PC-3 (cell line): Measurements from ENCODE around the gene BDH1. TPM values are rescaled to one million over a fixed set of nuclear protein-coding genes. Genes with fewer than 3 reads are reported as not detected.
A peak's percentile ranks its signal among the peaks of the same experiment; 100 is the strongest.

Experiments
- ATAC-seq: fragments of 200-7000 bp; cut with Tn5 transposase; 2 replicates; pipeline ENCODE4 v1.9.1; 2020; ENCODE audit warnings: mild to moderate bottlenecking, moderate library complexity
- BruUV-seq: library from RNA; stranded (reverse); fragments of 400-500 nt; replicated peaks from 2 replicates; lab custom pipeline; 2021; lab: Mats Ljungman, UMichigan
- CTCF ChIA-PET: fragments of 300-600 bp; sonication (Branson Sonifier 250); formaldehyde crosslinking; loops from one replicate; lab custom pipeline; 2022; ENCODE audit warnings: antibody characterized with exemption; lab: Charles Lee
- POLR2A ChIA-PET: fragments of 300-600 bp; sonication (Branson Sonifier 250); formaldehyde crosslinking; loops from one replicate; lab custom pipeline; 2022; ENCODE audit warnings: antibody characterized with exemption; ENCODE audit not compliant: unreplicated experiment; lab: Charles Lee
- DNase-seq: peaks from one replicate; pipeline ENCODE4 v3.0.0-alpha.2; 2015
- H2AFZ ChIP-seq: fragments of 300-600 bp; sonication (generic); 2 replicates; pipeline ENCODE4 v1.6.0; 2016; ENCODE audit warnings: antibody characterized with exemption, low read length
- H3F3A ChIP-seq: fragments of 300-600 bp; sonication (generic); one replicate; pipeline ENCODE4 v1.6.0; 2017; ENCODE audit warnings: antibody characterized with exemption, low read length, control low read depth, mild to moderate bottlenecking; ENCODE audit not compliant: unreplicated experiment
- H3K27ac ChIP-seq: fragments of 300-600 bp; sonication (generic); 2 replicates; pipeline ENCODE4 v1.5.1; 2016; ENCODE audit warnings: mild to moderate bottlenecking, low read length
- H3K27me3 ChIP-seq: fragments of 300-600 bp; sonication (generic); 2 replicates; pipeline ENCODE4 v1.6.1; 2016; ENCODE audit warnings: low read length, mixed read lengths
- H3K36me3 ChIP-seq: fragments of 300-600 bp; sonication (generic); 2 replicates; pipeline ENCODE4 v1.6.1; 2016; ENCODE audit warnings: low read depth, mixed run types, low read length, mixed read lengths
- H3K4me1 ChIP-seq: fragments of 300-600 bp; sonication (generic); 2 replicates; pipeline ENCODE4 v1.5.1; 2016; ENCODE audit warnings: low read length; ENCODE audit not compliant: insufficient read depth
- H3K4me2 ChIP-seq: fragments of 300-600 bp; sonication (generic); 2 replicates; pipeline ENCODE4 v1.6.0; 2016; ENCODE audit warnings: low read length
- H3K4me3 ChIP-seq: fragments of 300-600 bp; sonication (generic); 2 replicates; pipeline ENCODE4 v1.5.1; 2016; ENCODE audit warnings: mild to moderate bottlenecking, low read length, mixed read lengths
- H3K79me2 ChIP-seq: fragments of 300-600 bp; sonication (generic); 2 replicates; pipeline ENCODE4 v1.6.1; 2017; ENCODE audit warnings: low read length, mixed read lengths
- H3K9ac ChIP-seq: fragments of 300-600 bp; sonication (generic); 2 replicates; pipeline ENCODE4 v1.6.0; 2016; ENCODE audit warnings: mild to moderate bottlenecking, low read length
- H3K9me2 ChIP-seq: fragments of 300-600 bp; sonication (generic); replicated peaks from 2 replicates; pipeline ENCODE4 v1.6.1; 2016; ENCODE audit warnings: mixed run types, low read length, mixed read lengths
- H3K9me3 ChIP-seq: fragments of 300-600 bp; sonication (generic); 2 replicates; pipeline ENCODE4 v1.6.1; 2016; ENCODE audit warnings: low read length, mixed read lengths
- H4K20me1 ChIP-seq: fragments of 300-600 bp; sonication (generic); 2 replicates; pipeline ENCODE4 v1.6.1; 2016; ENCODE audit warnings: low read length, mixed read lengths
- EZH2 ChIP-seq: fragments of 300-600 bp; sonication (generic); IDR thresholded peaks from one replicate; pipeline ENCODE4 v1.6.1; 2017; ENCODE audit warnings: antibody characterized with exemption, mild to moderate bottlenecking, low read length; ENCODE audit not compliant: unreplicated experiment
- EZH2phosphoT487 ChIP-seq: fragments of 300-600 bp; sonication (generic); IDR thresholded peaks from 2 replicates; pipeline ENCODE4 v1.6.1; 2018; ENCODE audit warnings: mild to moderate bottlenecking, antibody characterized with exemption, low read length, borderline replicate concordance
- intact Hi-C: fragments of 100-400 bp; cut with micrococcal nuclease; formaldehyde crosslinking; loops from 2 replicates; pipeline ENCODE4 v1.9.0; 2023
- total RNA-seq: library from RNA; depleted of rRNA; stranded (reverse); fragments of >200 nt; gene quantifications from 2 replicates; pipeline ENCODE4 v1.2.3, GENCODE V29; 2014
- TF ChIP-seq, protein P1 (sequence below): fragments of 300-600 bp; sonication (generic); conservative IDR thresholded peaks from 2 replicates; pipeline ENCODE4 v1.5.1; 2017; ENCODE audit warnings: antibody characterized with exemption, low read depth, mild to moderate bottlenecking, low read length

BDH1 gene
- total RNA-seq, 1 experiment from 2014 or later, result 10.6 TPM

DNA sequence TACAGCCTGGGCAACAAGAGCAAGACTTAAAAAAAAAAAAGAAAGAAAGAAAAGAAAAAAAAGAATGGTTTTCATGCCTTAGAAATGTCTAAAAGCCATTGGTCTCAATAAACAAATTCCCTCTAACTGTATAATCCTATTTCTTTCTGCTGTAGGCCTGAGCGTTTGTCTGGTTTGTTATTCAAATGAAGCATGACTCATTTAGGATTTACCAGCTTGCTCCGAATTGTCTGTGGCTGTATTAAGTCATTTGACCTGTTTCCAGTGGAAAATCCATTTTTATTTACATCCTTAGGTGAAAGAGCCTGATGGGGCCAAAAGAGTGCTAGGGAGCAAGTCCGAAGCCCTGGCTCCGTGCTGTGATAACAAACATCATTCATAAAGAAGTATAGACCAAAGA is 73.8 kb downstream of the BDH1 start:
- ATAC-seq (peak; percentile 53), DNase-seq (peak; percentile 58)
- no peak overlapping the region for H2AFZ ChIP-seq
- no peaks in the 10 kb centered on the region for H3K27me3 ChIP-seq
- intact Hi-C loops, result no loop called here
- no peaks in the 10 kb centered on the region for H3K9me3 ChIP-seq
- H3K36me3 ChIP-seq, result no peaks in the 10 kb centered on the region
- peaks cover 35% of the 10 kb centered on the region for H3K4me1 ChIP-seq
- POLR2A ChIA-PET, result no interaction called here
- TF ChIP-seq, protein P1, sequence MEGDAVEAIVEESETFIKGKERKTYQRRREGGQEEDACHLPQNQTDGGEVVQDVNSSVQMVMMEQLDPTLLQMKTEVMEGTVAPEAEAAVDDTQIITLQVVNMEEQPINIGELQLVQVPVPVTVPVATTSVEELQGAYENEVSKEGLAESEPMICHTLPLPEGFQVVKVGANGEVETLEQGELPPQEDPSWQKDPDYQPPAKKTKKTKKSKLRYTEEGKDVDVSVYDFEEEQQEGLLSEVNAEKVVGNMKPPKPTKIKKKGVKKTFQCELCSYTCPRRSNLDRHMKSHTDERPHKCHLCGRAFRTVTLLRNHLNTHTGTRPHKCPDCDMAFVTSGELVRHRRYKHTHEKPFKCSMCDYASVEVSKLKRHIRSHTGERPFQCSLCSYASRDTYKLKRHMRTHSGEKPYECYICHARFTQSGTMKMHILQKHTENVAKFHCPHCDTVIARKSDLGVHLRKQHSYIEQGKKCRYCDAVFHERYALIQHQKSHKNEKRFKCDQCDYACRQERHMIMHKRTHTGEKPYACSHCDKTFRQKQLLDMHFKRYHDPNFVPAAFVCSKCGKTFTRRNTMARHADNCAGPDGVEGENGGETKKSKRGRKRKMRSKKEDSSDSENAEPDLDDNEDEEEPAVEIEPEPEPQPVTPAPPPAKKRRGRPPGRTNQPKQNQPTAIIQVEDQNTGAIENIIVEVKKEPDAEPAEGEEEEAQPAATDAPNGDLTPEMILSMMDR, result no peak
- no peak for TF ChIP-seq EZH2
- TF ChIP-seq EZH2phosphoT487, result no peak
- H3K4me2 ChIP-seq, result 0 out of 2 replicates have a peak overlapping the region, but pooled peaks have one; percentile 2
- no peaks in the 10 kb centered on the region for H3K79me2 ChIP-seq
- H4K20me1 ChIP-seq, result no peaks in the 10 kb centered on the region
- H3K4me3 ChIP-seq, result no peak overlapping the region
- BruUV-seq, result no TSS peak
- no peak overlapping the region for H3K27ac ChIP-seq
- CTCF ChIA-PET, result interaction anchor here (1.0 kb wide), 1 partner anchor 28 kb away, joined by 4 read pairs; no protein-coding TSS in a partner anchor
- no peaks in the 10 kb centered on the region for H3F3A ChIP-seq
- H3K9me2 ChIP-seq, result no peaks in the 10 kb centered on the region
- H3K9ac ChIP-seq, result no peak overlapping the region

DNA sequence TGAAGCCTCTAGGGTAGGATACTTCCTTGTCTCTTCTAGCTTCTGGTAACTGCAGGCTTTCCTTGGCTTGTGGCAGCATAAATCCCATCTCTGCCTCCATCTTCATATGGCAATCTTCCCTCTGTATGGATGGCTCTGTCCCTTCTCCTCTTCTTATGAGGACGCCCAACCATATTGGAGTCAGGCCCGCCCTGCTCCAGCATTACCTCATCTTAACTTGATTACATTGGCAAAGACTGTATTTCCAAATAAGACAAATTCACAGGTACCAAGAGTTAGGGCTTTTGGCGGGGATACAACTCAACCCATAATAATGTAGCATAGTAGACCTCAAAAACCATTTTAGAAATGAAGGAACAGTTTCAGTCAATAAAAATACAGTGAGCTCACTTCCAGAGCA is 75.4 kb downstream of the BDH1 start:
- intact Hi-C loops, result no loop called here
- H3K79me2 ChIP-seq, result no peaks in the 10 kb centered on the region
- no peak overlapping the region for H3K4me3 ChIP-seq
- no peak overlapping the region for H3K27ac ChIP-seq
- H2AFZ ChIP-seq, result no peak overlapping the region
- CTCF ChIA-PET, result no interaction called here
- DNase-seq (no peak), ATAC-seq (no peak)
- H3K4me2 ChIP-seq, result no peak overlapping the region
- no peaks in the 10 kb centered on the region for H4K20me1 ChIP-seq
- POLR2A ChIA-PET, result no interaction called here
- H3K9me3 ChIP-seq, result no peaks in the 10 kb centered on the region
- BruUV-seq, result no TSS peak
- H3K9me2 ChIP-seq, result no peaks in the 10 kb centered on the region
- peaks cover 29% of the 10 kb centered on the region for H3K4me1 ChIP-seq
- TF ChIP-seq EZH2phosphoT487, result no peak
- TF ChIP-seq EZH2, result no peak
- TF ChIP-seq, protein P1, result no peak
- no peak overlapping the region for H3K9ac ChIP-seq
- H3K36me3 ChIP-seq, result no peaks in the 10 kb centered on the region
- no peaks in the 10 kb centered on the region for H3K27me3 ChIP-seq
- no peaks in the 10 kb centered on the region for H3F3A ChIP-seq
